Middle frontal gyrus (tissue), 1 donor: Measurements from ENCODE around the gene ITPKC.

ENCODE experiments used
- DNase-seq: peaks from one replicate; pipeline ENCODE4 v3.0.0-alpha.2; 2015; ENCODE audit warnings: low spot score; ENCODE audit errors: extremely low spot score

ITPKC gene

DNA sequence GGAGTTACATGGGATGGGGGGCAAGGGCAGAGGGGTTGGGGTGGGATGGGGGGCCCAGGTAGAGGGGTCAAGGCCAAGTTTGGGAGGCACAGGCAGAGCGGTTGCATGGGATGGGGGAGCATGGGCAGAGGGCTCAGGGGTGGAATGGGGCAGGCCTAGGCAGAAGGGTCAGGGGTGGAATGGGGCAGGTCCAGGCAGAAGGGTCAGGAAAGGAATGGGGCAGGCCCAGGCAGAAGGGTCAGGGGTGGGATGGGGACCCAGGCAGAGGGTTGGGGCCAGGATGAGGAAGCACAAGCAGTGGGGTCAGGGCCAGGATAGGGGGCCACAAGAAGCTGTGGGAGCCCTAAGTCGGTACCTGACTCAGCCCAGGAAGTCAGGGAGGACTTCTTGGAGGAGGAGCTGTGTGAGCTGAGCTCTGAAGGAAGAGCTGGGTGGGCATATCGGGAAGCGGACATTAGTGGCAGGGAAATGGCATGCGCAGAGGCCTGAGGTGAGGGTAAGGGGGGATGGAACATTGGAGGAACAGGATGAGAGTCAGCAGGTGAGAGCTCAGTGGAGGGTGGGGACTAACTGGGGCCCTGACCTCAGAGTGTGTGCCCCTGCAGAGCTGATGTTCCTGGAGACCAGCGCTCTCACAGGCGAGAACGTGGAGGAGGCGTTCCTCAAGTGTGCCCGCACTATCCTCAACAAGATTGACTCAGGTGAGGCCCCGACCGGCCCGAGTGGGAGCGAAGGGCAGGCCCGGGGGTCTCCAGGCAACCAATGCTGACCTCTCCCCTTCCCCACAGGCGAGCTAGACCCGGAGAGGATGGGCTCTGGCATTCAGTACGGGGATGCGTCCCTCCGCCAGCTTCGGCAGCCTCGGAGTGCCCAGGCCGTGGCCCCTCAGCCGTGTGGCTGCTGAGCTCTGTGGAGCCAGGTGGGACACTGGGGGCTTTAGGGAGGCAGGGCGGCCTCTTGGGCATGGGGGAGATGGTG is 69.4 kb downstream of the ITPKC start:
- DNase-seq = no peak
